ENCODE results near the gene RBPJ.

- TF ChIP-seq EP300 (IDR thresholded peaks at IDR 0.05; ENCODE audit: borderline replicate concordance in 1 of 2, low read depth in 2 of 2, low read length in 2 of 2) (no peak), CTCF (IDR thresholded peaks at IDR 0.05; ENCODE audit: control extremely low read depth in 1 of 3, insufficient read depth in 1 of 3, low read depth in 1 of 3, low read length in 3 of 3) (no peak), SP1 (IDR thresholded peaks at IDR 0.05; ENCODE audit: low read depth, low read length) (no peak), JUN (IDR thresholded peaks at IDR 0.05; ENCODE audit: low read depth, low read length) (no peak), EZH2 (IDR thresholded peaks at IDR 0.05; ENCODE audit: low read depth, low read length, severe bottlenecking) (no peak), SP4 (IDR thresholded peaks at IDR 0.05; ENCODE audit: low read length) (no peak), CEBPB (IDR thresholded peaks at IDR 0.05; ENCODE audit: low read depth, low read length) (no peak), TAF1 (IDR thresholded peaks at IDR 0.05; ENCODE audit: low read depth, low read length) (no peak), HDAC2 (IDR thresholded peaks at IDR 0.05; ENCODE audit: borderline replicate concordance in 1 of 2, low read depth in 2 of 2, low read length in 2 of 2) (no peak), YY1 (IDR thresholded peaks at IDR 0.05; ENCODE audit: low read depth, low read length) (no peak)
Observed at GRCh38 chr4:26434030-26434639, 113.3 kb downstream of the RBPJ start.

Data from H1 (cell line).